GM19099 (cell line): ENCODE results near the gene ZBTB48.

ENCODE experiments used
- POLR2A ChIP-seq: IDR thresholded peaks from 3 replicates; pipeline ENCODE4 v1.6.1; 2011; ENCODE audit warnings: low read depth; ENCODE audit not compliant: insufficient read length; ENCODE audit errors: extremely low read depth

Gene ZBTB48

DNA sequence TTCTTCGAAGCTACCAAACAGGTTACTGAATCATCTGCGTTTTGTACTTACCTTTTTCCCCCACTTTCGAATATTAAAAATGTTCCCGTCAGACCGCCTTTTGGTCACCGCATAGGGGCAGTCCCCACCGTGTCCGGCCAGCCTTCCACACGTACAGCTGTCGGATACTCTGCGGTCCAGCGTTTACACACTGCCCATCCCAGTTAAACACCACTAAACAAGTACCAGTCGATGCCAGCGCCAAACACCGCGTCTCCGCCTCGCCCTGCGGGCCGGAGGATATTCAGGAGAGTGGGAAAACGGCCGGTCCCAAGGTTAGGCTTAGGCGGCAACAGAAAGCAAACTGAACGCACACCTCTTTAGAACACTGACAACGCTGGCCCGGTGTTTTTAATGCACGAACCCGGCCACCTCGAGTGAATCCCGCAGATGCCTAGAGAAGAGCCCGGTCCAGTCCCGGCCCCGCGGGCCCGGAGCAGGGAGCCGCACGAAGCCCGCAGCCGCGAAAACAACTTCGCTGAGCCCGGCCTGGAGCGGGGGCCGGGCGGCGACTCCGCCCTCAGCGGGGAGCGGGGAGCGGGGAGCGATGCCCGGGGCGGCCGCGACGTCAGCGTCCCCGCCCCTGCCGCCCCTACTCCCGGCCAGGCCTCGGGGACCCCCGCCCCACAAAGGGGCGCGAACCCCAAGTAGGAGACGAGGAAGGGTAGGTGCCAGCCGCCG lies 33.0 kb downstream of the ZBTB48 start:
- no peak for TF ChIP-seq POLR2A

DNA sequence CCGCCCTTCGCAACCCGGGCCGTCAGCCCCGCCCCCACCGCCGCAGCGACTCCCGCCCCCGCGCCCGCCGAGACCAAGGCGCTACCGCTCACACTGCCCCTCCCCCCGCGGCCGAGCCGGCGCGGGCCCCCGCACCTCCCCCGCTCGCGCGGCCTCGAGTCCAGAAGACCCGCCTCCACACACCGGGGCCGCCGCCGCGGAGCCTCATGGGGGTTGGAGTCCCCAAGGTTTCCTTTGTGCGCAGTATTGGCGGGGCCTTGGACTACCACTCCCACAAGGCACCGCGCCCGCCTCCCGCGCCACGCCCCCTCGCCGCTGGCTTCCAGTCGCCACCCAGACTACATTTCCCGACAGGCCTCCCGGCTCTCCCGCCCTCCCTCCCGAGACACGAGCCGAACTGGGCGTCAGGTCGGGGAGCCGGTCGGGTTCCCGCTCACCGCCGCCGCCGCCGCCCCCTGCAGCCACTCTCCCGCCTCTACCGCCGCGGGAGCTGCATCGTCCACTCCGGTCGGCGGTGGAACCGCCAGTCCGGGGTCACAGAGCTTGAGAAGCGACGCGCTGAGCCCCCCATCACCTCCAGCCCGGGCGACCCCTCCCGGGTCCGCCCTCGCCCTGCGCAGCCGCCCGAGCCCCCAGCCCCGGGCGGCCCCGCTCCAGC lies 33.7 kb downstream of the ZBTB48 start, which contains the start of gene PHF13:
Gene PHF13 (plus strand): TSS at position 371 of the 658 bp plus-strand sequence. CDS start 336 bp downstream, outside the sequence.
- TF ChIP-seq POLR2A, result peak; percentile 42

DNA sequence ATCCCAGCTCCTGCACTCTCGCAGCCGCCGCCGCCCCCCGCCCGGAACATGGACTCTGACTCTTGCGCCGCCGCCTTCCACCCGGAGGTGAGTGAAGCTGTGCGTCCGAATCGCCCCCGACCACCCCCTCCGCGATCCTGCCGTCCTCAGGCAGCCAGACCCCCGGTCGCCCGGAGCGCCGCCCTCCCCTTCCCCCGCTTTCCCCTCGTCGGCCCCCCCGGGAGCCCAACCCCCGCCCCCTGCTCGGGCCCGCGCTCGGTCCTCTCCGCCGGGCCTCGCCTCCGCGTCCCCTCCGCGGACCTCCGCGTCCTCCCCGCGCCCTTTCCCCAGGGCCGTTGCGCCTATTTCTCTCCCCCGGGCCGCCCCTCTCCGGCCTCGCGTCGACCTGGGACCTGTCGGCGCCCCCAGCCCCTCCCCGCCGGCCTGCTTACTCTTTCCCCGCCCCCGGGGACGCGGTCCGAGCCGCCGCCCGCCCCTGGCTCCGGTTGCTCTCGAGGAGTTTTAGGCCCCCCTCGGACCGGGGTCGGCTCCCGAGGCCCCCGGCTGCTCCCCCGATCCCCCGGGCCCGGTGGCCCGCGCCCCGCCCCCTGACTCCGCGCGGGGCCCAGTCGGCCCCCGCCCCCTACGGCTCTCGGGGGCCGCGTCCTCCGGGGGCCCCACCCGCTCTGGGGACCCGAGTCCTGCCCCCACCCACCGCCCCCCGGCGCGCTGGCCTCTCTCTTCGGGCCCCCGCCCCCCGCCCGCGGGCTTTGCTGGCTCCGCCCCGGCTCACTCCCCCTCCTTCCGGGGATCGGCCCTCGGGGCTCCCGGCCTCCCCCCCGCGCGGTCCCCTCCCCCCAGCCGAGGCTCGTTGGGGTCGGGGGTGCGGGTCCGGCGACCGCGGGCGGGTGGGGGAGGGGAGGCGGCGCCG lies 34.5 kb downstream of the ZBTB48 start:
- TF ChIP-seq POLR2A, result no peak

DNA sequence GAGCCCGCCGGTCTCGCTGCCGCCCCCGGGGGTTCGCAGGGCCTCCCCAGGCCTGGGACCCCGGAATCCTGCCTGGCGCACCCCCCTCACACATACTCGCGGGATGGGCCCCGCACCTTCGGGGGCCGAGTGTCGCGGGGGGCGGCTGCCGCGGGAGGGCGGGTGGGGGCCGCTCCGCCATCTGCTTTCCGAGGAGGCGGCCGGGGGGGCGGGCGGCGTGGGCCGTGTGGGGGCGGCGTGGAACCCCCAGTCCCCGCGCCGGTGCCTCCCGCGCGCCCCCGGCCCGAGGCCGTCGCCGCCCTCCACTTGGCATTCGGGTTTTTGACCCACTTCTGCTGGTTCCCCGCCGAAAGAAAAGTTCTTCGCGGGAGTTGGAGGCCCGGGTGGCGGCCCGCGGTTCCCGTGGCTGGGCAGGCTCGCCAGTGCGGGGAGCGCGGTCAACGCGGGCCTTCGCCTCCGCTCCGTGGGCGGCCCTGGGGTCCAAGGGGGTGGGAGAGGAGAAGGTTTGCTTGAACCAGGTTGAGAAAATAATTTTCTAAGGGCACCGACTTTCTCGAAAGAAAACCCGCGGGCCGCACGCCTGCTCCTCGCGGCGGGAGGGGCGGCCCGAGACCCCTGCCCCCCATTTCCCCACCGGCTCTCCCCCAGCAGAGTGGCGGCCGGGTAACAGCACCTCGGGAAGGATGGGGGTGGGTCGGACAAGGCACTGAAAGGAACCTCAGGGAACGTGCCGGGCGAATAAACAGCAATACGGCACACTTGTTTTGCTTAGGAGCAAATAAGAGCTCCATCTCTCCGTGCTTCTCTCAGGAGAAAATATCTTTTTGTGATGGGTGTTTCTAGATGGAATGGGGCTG lies 35.4 kb downstream of the ZBTB48 start:
- TF ChIP-seq POLR2A, result no peak

DNA sequence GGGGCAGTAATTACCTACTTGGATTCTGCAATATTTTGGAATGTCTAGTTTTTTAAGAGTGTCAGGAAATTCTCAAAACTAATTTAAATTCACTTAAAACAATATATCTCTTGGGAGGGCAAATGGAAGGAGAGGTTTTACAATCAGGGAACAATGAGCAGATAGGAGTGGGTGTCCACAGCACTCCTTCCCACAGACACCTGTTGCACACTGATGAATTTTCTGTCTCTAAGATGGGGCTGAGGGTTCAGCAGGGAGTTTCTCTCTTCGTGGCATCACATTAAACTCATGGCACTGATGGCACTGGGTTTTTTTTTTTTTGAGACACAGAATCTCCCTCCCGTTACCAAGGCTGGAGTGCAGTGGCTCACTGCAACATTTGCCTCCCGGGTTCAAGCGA lies 39.3 kb downstream of the ZBTB48 start:
- TF ChIP-seq POLR2A, result no peak

DNA sequence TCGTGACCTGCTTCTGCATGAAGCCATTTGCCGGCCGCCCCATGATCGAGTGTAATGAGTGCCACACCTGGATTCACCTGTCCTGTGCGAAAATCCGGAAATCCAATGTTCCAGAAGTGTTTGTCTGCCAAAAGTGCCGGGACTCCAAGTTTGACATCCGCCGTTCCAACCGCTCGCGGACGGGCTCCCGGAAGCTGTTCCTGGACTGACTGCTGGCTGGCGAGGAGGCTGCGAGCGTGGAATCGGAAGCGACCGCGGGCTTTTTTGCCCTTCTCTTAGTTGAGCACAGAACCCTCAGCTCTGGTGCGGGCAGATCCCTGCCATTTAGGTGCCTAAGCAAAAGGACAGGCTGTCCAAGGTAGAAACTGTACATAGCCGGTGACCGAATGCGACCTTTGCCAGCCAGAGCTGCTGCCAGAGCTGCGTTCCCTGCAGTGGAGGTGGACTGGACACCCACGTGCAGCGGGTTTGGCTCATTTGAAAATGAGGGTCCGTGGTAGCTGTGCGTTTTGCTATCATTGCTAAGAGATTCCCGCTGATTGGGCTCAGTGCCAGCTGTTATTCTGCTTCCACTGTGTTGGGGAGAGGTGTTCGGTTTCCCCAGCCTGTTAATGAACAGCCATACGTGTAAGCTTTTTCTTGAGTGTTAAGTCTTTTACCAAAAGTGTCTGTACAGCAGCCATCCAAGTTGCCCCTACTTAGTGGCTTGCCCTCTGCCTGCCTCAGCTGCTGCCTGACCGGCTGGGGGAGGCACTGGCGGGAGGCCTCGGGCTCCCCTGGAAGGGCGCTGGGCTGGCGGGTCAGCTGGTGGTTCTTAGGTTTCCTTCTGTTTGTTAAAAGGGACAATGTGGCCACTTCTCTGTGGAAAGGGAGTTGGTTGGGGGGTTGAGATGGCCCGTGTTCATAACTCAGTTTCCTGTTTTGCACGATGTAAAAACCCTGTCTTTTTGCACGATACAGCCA lies 41.9 kb downstream of the ZBTB48 start:
- TF ChIP-seq POLR2A, result no peak

DNA sequence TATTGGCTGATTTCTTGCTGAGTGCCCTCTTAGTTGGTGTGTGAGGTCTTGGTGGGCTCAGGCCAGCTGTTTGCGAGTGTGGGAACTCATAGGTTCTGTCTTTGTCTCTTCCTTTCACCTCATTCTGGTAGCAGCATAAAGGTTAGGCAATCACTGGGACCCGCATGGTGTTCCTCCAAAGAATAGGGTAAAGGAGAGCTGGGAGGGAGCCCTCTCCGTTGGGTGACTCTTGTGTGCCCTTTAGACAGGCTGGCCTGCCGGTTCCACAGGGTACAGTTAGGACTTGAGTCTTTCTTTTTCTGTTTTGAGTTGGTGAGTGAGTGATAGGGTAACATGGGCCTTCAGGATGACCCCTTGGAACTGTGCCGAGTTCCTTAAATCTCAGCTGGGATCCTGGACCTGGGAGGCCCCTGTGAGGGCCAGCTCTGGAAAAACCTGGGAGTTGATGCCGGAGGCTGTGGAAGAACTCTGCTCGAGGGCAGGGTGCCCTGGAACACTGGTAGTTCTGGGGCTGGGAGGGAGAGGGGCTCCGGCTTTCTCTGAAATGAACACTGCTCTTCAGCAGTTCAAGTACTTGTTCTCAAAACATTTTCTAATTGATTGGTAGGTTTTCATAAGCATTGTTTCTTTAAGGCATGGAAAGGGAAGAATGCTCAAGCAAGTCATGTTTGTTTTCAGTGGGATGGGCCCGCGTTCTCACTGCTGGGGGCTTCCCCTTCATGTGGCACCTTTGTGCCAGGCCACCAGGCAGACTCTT lies 42.8 kb downstream of the ZBTB48 start:
- TF ChIP-seq POLR2A, result no peak

DNA sequence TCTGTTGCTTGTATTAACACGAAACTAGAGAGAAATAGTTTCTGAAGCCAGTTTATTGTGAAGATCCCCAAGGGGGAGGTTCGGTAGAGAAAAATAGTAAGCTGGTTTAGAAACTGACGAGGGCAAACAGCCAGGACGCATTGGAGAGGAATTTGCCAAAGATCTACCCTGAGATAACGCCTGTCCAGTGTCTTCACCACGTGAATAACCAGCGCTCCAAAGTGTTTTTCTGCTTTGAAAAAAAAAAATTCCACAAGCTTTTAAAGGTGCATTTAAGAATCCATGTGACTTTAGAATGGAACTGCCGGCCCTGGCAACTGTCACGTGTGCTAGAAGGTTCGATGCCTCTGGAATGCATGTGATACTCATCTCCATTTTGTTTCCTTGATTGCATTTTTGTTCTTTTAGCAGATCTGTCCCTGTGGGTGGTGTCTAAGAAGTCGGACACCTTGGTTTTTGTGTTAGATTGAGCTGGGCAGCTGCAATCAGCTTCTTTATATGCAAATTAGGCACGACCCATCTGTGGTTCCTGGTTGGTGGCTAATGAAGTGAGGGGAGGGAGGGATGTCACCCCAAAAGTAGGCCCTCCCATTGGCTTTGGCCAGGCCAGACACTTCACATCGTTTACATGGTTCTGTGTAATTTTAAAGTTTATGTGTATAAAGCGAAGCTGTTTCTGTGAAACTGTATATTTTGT lies 43.6 kb downstream of the ZBTB48 start:
- no peak for TF ChIP-seq POLR2A

DNA sequence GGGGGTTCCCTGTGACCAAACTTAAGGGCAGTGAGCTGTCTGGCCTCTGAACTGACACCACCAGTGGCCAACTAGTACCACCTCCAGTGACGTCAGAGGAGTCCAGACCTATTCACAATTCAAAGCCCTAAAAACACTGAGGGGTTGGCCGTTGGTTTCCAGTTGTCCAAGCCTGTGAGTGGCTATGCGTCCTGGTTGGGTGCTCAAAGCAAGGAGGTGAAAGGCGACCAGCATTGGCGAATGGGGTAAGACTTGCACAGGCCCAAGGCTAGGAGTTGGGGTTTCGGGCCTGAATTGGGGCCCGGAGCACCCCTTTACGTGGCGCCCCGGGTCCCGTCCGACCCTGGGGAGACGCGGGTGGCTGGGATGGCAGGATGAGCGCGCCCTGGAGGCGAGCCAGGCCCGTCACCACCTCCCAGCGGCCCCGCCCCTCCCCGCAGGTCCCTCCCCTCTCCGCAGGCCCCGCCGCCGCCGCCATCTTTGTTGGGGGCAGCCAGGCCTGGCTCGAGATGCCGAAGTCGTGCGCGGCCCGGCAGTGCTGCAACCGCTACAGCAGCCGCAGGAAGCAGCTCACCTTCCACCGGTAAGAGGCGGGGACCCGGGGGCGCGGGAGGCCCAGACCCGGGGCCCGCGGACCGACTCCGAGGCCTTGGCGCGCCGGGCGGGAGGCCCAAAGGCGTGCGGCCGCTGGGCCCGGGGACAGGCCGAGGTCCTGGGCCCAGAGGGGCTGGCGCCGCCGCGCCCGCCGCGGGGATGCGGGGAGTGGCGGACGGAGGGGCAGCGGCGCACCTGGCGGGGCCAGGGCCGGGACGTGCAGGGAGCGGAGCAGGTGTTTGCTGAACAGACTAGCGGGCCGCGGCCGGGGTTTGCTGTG lies 45.2 kb downstream of the ZBTB48 start, which contains the start of gene THAP3:
Gene THAP3 (plus strand): TSS at position 159 of the 874 bp plus-strand sequence. CDS start 351 bp downstream, at position 510.
- peak; percentile 43 for TF ChIP-seq POLR2A

DNA sequence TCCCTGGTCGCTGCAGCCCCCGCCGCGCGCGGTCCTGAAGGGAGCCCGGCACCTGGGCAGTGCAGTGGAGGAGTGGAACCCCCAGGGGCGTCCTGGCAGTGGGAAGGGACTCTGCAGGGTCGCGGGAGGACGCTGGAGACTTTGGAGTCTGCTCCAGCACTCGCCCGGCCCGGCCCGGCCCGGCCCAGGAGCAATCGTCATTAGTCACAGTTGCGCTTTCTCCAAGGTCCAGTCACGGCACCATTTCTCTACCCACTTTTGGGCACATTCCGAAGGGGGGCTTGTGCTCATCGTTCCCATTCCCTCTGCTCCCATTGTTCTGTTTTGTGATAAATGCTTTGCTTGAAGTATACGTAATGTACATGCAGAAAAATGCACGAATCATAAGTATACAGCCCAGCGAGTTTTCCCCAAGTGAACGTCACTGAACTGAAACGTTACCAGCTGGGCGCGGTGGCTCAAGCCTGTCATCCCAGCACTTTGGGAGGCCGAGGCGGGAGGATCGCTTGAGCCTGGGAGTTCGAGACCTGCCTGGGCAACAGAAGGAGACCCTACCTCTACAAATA lies 45.9 kb downstream of the ZBTB48 start:
- no peak for TF ChIP-seq POLR2A

DNA sequence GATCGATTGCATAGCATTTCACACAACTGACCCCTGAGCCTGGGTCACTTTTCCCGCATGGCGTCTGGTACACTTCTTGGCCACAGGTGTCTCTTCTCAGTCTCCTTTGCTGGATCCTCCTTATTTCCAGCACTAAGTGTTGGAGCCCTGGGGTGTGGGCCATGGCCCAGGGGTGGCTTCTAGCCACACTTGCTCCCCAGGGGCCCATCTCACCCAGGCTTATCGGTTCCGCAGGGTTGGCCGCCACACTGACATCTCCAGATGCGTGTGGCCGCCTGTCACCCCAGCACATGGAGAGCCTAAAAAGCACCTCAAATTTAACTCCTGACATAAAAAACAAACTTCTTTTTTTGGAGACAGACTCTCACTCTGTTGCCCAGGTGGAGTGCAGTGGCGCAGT lies 47.2 kb downstream of the ZBTB48 start:
- TF ChIP-seq POLR2A, result no peak
